Activated T-cell treated with anti-CD3 and anti-CD28 coated beads, Interleukin-2, amount 50 U/mL, for 48 hours (primary cell): ENCODE data around the gene FAM120C.

Source experiments
- DNase-seq, 2 experiments: peaks; one replicate each; pipeline ENCODE4 v3.0.0-alpha.2; 2020

The FAM120C gene

DNA sequence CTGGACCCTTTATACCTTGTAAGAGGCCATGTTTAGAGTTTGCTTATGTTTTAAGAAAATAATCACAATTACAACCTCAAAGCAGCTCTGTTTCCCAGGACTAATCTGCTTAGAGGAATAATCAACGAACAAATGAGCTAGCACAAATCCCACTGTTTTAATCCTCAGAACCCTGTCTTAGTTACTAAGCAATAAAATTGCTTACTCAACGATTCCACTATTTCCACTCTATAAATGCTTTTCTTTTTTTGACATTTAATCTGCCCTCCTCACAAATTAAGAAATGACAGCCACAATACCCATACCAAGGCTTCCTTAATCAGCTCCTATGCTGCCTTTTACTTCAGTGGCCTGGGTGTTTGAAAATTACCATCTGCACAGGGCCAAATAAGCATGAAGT, 48.8 kb downstream of the FAM120C start:
- no peak for DNase-seq

DNA sequence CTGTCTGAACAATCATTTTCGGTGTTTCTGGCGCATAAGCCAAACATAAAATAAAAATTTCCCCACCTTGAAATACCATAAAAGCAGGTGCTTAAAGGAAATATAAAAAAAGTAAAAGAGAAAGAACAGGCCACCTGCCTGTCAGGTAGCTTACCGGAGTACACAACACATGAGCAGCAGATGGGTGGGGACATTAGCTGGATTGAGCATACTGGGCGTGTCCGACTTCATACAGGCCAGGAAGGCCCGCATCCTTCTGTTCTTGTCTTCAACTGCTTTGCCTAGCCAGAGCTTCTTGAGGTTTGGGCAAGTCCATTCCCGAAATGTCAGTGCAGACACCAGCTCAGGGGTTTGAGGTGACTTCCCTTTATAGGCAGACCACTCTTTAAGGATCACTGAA, 66.7 kb downstream of the FAM120C start:
- no peak for DNase-seq

DNA sequence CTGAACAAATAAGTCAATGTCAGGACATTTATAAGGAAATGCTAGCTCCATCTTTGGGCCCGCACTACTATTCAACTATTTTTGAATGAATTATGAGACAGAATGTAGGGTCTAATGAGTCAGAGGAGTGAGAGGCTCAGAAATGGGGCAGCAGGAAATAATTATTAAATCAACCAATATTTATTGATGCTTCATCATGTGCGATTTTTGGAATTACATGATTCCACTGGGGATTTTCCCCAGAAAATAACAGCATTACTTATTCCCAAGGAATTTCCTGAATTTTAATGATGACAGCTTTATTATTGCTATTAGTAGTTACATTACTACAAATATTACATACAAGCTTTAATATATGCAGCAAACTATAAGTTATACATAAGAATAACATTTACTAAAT, 89.5 kb downstream of the FAM120C start:
- DNase-seq: no peak

DNA sequence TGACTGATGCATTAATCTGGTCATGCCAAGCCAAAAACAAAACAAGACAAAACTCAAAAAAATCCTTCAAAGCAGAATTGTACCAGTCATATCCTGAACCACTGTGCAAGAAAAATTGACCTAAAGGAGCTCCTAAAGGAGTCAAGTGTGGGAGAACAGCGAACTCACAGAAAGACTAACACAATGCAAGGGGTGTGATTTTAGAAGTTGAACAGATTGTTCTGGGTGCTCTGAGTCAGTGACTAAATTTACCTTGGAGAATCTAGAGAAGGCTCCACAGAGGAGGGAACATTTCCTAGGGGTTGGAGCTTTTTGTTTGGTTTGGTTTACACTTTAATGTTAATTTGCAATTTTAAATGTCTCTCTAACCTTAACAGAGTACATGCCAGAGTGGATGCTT, 89.9 kb downstream of the FAM120C start:
- DNase-seq: no peak

DNA sequence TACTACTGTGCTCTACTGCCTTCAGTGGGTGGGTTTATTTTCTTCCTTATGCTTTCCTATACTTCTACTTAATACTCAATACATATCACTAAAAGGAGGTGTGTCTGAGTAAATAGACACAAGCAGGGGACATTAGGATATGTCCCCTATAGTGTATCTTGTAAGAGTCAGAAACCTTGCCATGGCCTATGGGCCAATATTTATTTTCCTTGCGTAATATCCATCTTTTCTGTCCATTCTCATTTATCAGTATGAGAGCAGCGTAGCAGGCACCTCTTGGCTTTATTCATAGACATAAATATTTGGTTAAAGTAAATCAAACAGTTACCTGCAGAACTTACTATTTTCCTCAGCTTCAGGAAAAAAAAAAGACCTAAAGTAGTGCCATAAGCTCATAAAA, 92.2 kb downstream of the FAM120C start:
- no peak for DNase-seq

DNA sequence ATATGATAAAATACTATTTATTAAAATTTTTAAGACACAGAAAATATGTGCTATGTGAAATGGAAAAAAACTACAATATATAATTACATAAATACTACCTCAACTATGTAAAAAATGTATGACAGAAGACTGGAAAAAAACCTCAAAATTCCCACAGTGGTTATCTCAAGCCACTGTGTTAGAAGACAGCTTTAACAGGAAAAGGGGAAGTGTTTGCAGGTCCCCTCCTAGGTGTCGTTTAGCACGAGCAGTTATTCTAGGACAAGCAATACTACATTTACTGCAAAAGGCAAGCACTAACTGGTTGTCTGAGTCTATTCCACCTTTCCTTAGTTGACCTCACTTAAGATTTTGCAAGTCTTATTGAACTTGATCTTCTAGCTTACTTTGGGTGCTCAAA, 93.9 kb downstream of the FAM120C start:
- DNase-seq: no peak

DNA sequence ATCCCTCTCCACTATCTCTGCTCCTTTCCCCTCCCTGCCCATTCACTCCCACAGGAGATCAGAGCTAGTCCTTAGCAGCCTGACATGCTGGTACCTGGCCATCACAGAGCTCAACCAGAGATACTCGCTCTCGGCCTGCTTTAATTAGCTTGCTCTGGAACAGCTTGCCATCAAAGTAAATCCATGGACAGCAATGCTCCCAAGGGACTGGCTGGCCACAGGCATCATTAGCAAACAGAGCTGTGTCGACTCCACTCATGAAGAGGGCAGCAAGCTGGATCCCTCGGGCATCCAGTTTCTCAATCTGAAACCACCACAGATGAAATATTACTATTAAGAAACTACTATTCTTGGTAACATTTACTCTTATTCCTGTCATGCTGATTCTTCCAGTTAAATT, 95.4 kb downstream of the FAM120C start:
- DNase-seq: no peak

DNA sequence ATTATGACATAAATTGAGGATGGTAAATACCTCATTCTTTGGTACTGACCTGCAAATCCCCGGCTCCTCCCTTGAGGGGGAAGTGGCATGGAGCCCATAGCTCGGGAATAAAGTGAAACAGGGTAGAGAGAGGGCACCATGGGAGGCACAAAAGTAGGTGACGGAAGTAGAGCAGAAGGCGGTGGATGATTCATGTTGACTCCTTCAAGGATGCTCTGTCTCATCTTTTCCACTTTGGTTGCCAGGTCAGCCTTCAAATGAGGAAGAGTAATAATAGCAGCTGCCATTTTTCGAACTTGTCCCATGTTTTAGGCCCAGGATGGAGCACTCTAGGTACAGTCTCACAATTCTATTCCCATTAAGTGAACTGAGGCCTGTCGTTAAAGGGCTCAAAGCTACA, 97.4 kb downstream of the FAM120C start:
- no peak for DNase-seq

DNA sequence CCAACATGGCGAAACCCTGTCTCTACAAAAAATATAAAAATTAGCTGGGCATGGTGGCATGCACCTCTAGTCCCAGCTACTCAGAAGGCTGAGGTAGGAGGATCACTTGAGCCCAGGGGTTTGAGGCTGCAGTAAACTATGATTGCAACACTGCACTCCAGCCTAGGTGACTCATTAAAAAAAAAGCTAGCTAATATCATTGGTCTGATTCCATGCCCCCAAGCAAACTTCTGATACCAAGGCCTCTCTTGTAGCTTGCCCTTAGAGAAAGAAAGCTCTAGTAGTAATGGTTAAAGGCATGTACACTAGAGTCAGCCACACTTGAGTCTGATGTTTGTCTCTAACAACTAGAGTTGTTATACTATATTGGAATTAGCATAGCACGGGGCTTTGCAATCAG, 106.2 kb downstream of the FAM120C start:
- no peak for DNase-seq

DNA sequence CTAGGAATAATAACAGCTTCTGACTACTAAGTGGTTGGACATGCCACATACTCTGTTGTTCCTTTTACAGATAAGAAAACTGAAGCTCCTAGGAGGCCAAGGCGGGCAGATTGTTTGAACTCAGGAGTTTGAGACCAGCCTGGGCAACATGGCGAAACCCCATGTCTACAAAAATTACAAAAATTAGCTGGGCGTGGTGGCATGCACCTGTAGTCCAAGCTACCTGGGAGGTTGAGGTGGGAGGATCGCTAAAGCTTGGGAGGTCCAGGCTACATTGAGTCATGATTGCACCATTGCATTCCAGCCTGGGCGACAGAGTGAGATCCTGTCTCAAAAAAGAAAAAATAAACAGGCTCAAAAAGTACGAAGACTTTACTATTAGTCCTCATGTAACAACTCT, 108.2 kb downstream of the FAM120C start:
- DNase-seq: no peak

DNA sequence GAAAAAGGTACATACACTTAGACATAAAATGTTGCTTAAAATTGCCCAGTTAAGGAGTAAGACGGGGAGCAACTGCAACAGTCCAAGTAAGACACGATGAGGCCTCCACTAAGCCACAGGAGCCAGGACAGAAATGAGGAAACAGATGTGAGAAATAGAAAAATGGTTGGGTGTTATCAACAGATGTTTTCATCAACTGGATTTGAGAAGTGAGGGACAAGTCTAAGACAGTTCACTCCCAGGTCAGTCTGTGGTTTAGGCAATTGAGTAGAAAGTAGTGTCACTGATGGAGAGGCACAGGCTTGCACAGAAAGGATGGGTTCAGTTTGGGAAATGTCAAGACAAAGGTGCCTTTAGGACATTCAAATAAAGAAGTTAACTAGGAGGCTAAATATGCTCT, 115.3 kb downstream of the FAM120C start:
- DNase-seq: no peak

DNA sequence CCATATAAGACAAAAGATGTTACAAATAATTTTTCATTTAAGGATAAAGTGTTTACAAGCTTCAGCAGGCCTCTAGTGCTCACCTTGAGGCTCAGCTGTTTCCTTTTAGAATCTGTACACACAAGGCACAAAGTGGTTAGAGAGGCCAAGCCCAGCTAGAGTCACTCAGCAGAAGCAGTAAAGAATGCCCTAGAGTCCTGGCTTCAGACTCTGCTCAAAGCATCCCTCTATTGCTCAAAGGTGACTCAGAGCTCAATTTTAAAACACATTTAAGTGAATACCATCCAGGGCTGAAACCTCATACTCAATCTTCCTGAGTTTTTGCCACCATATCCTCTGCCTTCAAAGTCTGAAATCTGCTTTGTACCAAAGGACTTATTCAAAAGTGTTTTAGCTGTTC, 116.2 kb downstream of the FAM120C start:
- DNase-seq: no peak

DNA sequence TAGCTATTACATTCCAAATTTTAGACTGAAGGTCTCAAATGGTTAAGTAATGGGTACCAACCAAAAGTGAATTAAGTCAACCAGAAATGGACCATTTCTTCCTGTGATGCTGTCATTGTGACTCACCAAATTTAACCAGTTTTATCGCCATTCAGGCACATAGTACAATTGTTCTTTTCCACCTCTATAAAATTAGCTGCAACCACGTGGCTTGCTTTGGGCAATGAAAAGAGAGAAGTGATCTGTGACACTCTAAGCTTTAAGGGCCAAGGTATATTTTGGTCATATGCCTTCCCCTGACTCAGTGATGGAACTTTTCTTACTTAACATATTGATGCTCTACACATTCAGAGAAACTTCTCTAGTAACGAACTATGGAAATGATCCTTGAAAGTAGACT, 118.5 kb downstream of the FAM120C start:
- DNase-seq: no peak

DNA sequence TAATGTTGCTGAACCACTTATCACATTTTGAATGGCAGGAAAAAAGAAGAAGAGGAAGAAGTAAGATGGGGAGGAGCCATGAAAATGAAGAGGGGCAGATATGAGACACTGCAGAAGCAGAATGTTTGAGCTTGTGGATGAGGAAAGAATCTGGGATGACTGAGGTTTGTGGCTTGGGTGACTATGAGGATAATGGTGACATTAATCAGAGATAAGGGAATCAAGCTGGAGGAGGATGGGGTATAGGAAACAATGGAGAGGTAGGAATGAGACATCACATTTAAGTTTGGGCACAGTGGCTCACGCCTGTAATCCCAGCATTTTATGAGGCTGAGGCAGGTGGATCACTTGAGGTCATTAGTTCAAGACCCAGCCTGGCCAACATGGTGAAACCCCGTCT, 119.7 kb downstream of the FAM120C start:
- DNase-seq: no peak

DNA sequence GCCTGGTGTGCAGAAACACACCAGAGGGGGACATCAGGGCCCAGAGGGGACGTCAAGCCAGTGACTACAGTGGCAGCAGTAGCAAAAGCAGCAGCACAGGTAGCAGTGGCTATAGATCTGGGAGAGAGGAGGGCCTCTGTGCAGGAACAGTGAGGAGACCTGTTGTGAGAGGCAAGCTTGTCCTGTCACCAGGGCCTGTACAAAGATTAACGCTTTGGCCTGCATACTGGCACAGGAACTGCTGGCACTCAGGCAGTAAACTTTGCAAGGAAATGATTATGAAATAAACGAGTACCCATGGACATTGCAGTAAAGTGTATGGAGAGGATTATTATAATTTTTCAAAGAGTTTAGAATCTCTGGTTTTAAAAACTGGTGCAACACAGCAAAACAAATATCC, 133.3 kb downstream of the FAM120C start:
- DNase-seq: no peak

DNA sequence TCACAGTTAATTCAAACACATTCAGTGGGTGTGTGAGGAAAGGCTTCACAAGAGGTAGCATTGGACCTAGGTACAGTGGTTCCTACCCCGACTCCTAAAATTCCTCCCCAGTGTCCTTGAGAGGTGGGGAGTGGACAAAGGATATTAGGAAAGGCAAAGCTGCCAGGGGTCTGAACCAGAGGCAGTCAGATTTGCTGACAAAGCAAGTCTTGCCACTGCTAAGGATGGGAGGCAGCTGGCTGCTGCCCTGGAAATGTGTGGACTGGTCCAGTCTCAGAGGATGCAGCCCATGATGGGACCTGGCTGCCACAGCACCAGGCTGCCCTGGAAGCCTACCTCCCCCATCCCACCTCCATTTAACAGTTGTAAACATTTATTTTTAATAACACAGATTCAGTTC, 134.6 kb downstream of the FAM120C start:
- DNase-seq: no peak

DNA sequence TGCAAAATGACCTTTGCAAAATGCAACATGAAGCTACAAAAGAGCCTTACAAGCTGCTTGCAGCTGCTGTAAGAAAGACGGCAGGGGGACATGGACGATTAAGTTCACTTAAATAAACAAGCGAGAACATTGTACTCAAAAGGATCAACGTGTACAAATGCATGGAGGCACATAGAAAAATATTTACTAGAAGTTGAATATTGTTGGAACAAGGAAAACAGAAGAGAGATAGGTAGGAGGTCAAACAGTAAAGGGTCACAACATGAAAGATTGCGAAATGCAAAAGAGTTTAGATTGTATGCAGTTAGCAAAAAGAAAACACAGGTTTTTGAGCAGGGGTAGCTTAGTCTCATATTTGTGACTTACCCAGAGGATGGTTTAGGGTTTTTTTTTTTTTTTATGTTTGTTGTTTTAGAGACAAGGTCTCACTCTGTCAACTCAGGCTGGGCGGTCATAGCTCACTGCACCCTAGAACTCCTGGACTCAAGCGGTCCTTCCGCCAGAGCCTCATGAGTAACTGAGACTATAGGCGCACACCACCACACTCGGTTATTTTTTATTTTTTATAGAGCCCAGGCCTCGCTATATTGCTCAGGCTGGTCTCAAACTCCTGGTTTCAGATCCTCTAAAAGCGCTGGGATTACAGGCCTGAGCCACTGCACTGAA, 137.4 kb downstream of the FAM120C start:
- no peak for DNase-seq

DNA sequence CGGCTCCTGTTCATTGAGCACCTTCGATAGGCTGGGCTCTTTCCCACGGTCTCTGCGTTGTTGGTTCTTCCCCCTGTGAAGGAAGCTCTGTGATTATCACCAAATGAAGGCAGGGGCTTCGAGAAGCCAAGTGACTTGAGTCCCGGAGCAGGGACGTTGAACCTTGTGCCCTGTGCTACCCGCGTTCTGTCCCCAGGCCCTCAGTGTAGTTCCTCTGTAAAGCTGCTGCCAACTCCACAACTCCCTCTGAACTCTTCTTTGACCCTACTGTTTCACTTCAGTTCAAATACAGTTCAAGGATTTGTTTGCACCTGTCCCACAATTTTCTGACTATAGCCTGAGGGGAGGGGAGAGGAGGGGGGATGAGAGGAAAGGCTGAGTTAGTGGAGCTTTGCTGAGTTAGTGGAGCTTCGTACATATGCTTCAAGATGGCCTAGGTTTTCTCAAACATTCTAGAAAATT, 138.1 kb downstream of the FAM120C start:
- DNase-seq: no peak

DNA sequence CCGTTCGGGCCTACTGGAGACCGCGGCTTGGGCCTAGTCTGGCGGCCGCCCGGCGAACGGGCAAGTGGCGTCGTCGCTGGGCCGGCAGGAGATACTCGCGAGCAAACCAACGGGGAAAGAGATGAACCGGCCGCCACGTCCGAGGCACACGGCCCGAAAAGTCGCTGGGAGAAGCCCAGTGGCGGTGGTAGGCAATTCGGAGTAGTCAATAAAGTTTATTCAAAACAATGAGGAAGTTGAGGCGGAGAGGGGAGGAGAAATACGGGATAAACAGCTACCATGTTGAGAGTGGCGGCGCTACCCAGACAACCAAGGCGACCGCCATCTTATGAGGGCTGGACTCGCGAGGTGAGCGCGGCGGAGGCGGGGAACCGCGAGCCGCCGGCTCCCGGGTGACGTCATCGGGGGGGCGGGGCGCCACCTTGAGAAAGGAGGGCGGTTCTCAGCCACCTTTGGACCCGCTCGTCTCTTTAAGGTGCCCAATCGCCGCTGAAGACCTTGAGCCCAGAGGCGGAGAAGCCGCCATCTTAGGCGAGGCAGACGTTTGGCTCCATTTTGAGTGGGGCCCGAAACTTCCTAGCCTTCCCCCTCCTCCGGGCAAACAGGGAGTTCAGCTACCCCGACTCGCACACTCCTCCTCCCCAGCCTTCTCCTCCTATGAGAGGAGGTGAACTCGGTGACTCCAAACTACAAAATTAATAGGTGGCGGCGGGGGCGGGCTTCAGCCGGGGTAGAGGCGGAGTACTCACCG, 138.8 kb downstream of the FAM120C start, which contains the start of gene PHF8:
TSS of gene PHF8 (minus strand) at position 348 of the 751 bp plus-strand sequence. CDS start 1,745 bp downstream, outside the sequence.
- peak; percentile 90 to 94 for DNase-seq

DNA sequence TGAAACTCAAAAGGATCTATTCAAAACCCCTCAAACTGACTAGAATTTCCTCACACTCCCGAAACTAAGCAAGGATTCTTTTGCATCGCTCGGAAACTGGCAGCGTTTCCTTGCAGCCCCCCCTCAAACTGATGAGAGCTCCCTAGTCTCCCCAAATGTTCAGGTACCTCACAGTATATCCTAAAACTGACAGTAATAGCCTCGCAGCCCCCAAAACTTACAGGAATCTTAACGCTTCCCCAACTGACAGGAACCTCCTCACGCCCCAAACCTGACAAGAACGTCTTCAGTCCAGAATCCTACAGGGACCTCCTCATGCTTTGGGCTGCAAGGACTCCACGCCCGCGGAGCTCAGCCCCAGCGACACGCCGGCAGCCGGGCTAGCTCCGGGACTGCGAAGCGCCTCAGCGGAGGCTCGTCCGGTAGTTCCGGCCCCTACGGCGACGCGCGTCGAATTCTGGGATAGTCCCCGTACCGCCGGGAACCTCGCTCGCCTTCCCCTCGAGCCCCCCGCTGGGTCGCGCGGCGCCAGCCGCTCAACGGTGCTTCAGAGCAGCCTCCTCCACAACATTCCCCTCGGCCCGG, 139.4 kb downstream of the FAM120C start:
- no peak for DNase-seq

DNA sequence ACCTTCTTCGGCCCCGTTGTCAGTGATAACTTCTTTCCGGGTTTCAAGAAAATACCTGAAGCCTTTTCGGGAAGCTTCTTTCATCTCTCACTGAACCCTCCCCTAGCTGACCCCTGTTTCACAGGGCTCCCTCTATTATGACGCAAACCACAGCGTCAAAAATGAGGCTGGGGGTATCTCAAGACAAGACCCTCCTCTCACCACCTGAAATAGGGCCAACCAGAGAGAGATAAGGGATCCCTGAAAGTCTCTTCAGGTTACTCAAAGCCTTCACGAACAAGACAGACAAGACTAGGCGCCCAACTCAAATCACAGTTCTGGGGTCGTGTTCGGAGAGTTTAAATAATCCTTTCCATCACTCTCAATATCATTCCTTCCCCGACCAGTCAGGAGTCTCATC, 140.0 kb downstream of the FAM120C start:
- DNase-seq: no peak

DNA sequence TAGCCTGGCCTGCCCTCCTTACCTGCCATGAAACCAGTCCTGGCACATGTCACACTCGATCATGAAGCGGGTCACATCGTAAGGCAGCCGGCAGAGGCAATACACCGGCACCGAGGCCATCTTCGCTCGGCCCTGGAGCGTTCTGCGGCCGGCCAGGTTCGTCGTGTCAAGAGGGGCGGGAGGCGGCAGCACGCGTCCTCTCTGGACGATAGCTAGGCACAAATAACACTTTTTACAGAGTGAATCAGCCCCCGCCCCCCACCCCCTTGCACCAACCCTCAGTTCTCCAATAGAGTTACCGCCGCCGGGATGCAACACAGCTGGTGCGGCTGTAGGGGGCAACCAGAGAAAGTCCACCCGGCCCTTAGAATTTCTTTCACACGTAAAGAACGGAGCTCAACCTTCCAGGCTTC, 140.4 kb downstream of the FAM120C start:
- peak; percentile 55 for DNase-seq

DNA sequence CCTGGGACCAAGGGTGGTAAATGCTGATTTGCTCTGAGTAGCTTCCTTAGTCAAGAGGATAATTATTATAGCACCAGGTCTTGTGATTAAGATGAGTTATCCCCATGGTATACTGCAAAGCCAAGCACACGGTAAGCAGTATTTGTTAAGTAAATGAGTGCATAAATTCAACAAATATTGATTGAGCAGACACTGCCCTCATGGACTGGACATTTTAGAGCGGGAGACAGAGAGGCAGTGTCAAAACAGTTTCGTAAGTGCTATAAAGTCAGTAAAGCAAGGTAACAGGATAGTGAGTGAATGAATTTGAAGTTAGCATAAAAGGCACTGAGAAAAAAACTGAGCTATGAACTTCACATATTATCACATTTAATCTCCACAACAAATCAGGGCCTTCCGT, 152.7 kb downstream of the FAM120C start:
- DNase-seq: no peak

DNA sequence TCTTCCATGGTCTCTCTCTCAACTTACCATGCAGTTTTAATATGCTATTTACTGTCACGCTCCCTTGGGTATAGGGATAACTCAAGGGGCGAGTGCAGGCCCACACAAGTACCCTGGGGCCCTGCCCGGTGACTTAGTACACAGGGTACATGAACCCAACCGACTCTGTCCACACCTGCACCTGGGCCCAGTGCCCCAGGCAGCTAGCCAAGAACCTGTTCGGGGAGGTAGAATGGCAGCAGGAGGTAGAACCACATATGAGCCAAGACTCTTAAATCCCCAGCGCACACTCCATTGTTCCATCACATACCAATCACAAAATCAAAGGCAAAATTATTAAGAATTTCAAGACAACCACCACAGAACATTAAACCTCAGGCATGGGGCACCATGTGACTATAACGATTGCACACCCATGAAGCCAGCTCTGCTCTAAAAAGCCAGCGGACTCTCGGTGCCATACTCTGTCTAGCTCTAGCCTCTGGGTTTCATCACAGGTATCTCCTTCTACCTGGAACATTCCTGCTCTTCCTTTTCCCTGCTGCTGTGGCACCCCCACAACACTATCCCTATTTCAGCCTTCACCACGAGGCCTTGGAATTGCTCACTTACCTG, 153.4 kb downstream of the FAM120C start:
- no peak for DNase-seq
